Hematopoietic multipotent progenitor cell treated with erythropoietin and hydrocortisone succinate and interleukin-3 and kit ligand, for 4 days (in vitro differentiated cells): Measurements from ENCODE around the gene AQP2.
A peak's percentile ranks its signal among the peaks of the same experiment; 100 is the strongest.

Experiments
- DNase-seq: peaks from one replicate; pipeline ENCODE4 v3.0.0-alpha.2; 2015

AQP2 gene

GRCh38 chr12:49942921-49943624 is 7.5 kb upstream of the AQP2 start:
- no peak for DNase-seq

- no peak for DNase-seq
These were observed 6.9 kb upstream of the AQP2 start for GRCh38 chr12:49943625-49943960.

- DNase-seq, result no peak
These were observed 6.5 kb upstream of the AQP2 start for GRCh38 chr12:49944046-49944445.

GRCh38 chr12:49944718-49945117 is 5.8 kb upstream of the AQP2 start:
- DNase-seq, result no peak

- DNase-seq, result peak; percentile 87
These were observed 5.0 kb upstream of the AQP2 start for GRCh38 chr12:49945394-49946080.

GRCh38 chr12:49946086-49946485 is 4.5 kb upstream of the AQP2 start:
- no peak for DNase-seq

- DNase-seq, result no peak
These were observed 4.0 kb upstream of the AQP2 start for GRCh38 chr12:49946497-49946896.

- DNase-seq, result no peak
These were observed 2.8 kb upstream of the AQP2 start for GRCh38 chr12:49947593-49948226.

GRCh38 chr12:49948866-49949845 is 1.4 kb upstream of the AQP2 start:
- no peak for DNase-seq

- DNase-seq, result no peak
These were observed 671 bp upstream of the AQP2 start for GRCh38 chr12:49949866-49950265.

GRCh38 chr12:49951411-49952240 is 1.1 kb downstream of the AQP2 start:
- no peak for DNase-seq

GRCh38 chr12:49952391-49953055 is 2.0 kb downstream of the AQP2 start:
- no peak for DNase-seq

- DNase-seq, result no peak
These were observed 2.6 kb downstream of the AQP2 start for GRCh38 chr12:49953151-49953550.

- no peak for DNase-seq
These were observed 3.7 kb downstream of the AQP2 start for GRCh38 chr12:49953961-49954846.

GRCh38 chr12:49954863-49955830 is 4.6 kb downstream of the AQP2 start:
- peak; percentile 36 for DNase-seq

- no peak for DNase-seq
These were observed 5.5 kb downstream of the AQP2 start for GRCh38 chr12:49955899-49956662.

- no peak for DNase-seq
These were observed 6.4 kb downstream of the AQP2 start for GRCh38 chr12:49956663-49957569.
